ENCODE measurements around the gene TMEM191B. TPM values are rescaled to one million over a fixed set of nuclear protein-coding genes. Genes with fewer than 3 reads are reported as not detected.
"Not testable (repeated sequence)": the region's sequence is repeated elsewhere in the genome, so short reads cannot be mapped to it uniquely, and the experiment has no call there.

The TMEM191B gene
- total RNA-seq, 4 donors from 2014 or later, result 0.81 TPM; not detected in 3

DNA sequence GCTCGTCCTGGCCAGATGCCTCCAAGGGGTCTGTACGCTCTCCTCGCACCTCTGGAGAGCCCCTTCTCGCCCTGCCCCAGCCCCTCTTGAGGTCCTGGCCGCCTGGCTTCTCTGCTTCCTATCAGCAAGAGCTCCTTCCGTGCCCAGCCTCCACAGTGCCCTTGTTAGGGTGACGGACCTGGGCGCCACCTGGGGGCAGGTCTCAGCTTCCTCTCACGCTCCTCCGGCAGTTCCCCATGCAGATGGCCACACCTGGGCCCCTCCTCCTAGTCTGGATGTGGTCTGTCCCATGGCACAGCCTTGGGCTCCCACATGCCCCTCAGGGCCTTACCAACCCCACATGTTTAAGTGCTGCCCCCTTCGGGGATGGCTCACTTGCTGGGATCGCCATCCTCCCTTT lies 6.7 kb downstream of the TMEM191B start:
- H3K36me3 ChIP-seq; H3K27ac ChIP-seq; H3K9me3 ChIP-seq; H3K27me3 ChIP-seq; H3K4me1 ChIP-seq; ATAC-seq; DNase-seq; intact Hi-C loops (cut with DNase I; ENCODE audit: low total_unique reads); H3K4me3 ChIP-seq; in situ Hi-C loops (cut with MboI; ENCODE audit: low sequenced_read_pairs in 4 of 4): not testable (repeated sequence)

DNA sequence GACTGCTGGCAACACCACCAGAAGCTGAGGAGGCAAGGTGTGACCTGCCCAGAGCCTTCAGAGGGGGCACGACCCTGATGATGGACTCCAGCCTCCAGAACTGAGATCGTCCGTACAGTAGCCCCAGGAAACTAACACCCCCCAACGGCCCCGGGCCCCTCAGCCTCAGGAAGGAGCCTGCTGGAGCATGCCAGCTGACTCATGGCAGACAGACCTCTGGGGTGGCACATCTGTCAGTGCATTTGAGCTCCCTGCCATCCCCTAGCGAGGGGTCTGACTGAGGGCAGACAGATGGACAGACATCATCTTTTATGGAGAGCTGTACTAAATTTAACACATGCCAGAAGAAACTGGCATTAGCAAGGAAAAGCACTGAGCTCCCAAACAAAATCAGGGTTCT lies 12.4 kb downstream of the TMEM191B start:
- H3K27ac ChIP-seq; H3K27me3 ChIP-seq; DNase-seq; H3K4me1 ChIP-seq; ATAC-seq; intact Hi-C loops (cut with DNase I; ENCODE audit: low total_unique reads); in situ Hi-C loops (cut with MboI; ENCODE audit: low sequenced_read_pairs in 4 of 4); H3K4me3 ChIP-seq; H3K9me3 ChIP-seq; H3K36me3 ChIP-seq: not testable (repeated sequence)

DNA sequence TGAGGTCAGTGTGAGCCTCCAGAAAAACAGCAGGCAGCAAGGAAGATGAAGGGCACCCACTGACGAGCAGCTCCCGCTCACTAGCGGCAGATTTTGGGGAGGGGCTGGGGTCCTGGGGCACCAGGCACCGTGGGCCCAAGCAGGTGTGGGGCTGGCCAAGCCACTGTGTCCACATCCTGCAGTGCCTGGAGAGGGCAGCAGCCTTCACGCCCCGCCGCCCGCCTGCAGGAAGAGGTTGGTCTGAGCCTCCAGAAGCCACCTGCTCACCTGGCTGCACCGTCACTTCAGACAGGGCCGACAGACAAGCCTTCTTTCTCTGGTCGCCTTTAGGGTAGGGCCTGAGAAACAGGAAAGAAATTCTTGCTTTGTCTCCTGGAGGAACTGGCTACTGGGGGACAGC lies 15.8 kb downstream of the TMEM191B start:
- H3K36me3 ChIP-seq; ATAC-seq; H3K4me3 ChIP-seq; DNase-seq; intact Hi-C loops (cut with DNase I; ENCODE audit: low total_unique reads); H3K27ac ChIP-seq; in situ Hi-C loops (cut with MboI; ENCODE audit: low sequenced_read_pairs in 4 of 4); H3K9me3 ChIP-seq; H3K27me3 ChIP-seq; H3K4me1 ChIP-seq: not testable (repeated sequence)

DNA sequence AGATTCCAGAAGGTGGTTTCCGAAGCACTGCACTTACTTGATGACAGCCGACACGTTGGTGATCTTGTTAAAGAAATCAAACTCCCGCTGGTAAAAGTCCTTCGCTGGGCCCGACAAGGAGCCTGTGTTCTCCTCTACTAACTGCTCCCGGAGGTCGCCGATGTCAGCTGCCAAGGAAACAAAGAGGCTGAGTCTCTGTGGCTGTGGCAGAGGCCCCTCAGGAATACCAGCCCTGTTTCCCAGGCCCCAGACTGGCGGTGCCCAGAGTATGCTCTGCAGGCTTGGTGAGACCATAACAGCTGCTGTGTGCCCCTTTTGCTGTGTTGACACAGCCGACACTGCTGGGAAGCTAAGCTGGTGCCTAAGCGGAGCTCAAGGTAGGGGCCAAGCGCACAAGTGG lies 17.0 kb downstream of the TMEM191B start:
- H3K4me3 ChIP-seq; H3K27ac ChIP-seq; H3K4me1 ChIP-seq; H3K27me3 ChIP-seq; in situ Hi-C loops (cut with MboI; ENCODE audit: low sequenced_read_pairs in 4 of 4); DNase-seq; ATAC-seq; intact Hi-C loops (cut with DNase I; ENCODE audit: low total_unique reads); H3K36me3 ChIP-seq; H3K9me3 ChIP-seq: not testable (repeated sequence)

DNA sequence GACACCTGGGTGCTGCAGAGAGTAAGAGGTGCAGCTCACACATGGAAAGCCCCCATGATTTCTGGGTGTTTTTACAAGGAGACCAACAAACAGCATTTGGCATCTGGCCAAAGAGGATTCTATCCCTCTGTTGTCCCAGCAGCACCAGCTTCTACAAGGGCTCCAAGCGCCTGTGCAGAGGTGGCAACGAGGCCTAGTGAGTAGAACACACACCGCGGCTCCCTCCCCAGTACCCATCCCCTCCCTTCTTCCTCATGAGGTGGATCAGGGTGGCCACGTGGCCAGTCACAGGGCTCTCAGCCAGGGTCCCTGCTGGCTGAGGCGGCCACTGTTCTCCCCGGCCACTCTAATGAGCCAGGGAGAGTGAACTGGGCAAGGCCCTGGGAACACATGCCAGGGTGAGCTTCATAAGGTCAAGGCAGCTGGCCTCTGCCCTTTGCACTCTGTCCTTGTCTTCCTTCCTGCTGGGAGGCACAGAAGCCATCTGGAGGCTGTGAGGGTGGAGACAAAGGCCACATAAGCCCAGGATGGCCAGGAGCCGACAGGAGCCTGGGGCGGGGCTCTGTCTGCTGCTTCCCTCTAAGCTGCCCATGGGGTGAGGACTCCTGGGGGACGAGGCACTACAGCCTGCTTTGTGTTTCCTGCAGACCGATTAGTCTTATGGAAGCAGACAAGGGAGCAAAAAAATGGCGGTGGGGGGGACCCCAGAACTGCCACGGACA lies 22.0 kb downstream of the TMEM191B start:
- H3K9me3 ChIP-seq; H3K4me1 ChIP-seq; DNase-seq; H3K27ac ChIP-seq; H3K36me3 ChIP-seq; in situ Hi-C loops (cut with MboI; ENCODE audit: low sequenced_read_pairs in 4 of 4); H3K27me3 ChIP-seq; H3K4me3 ChIP-seq; intact Hi-C loops (cut with DNase I; ENCODE audit: low total_unique reads); ATAC-seq: not testable (repeated sequence)

DNA sequence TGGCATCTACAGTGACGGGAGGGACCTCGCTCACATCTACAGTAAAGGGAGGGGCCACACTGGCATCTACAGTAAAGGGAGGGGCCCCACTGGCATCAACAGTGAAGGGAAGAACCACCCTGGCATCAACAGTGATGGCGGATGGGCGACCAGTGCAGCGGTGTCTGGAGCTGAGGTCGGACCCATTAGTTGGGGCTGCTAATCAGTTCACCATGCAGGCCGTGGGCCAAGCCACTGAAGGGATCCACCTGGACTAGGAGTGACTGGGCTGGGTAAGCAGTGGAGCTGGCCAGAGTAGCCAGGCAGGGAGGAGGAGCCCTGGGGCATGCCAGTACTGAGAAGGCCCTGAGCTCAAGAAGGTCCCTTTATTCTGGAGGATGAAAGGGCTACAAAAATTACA lies 23.4 kb downstream of the TMEM191B start:
- H3K4me3 ChIP-seq; H3K27me3 ChIP-seq; DNase-seq; H3K4me1 ChIP-seq; H3K27ac ChIP-seq; in situ Hi-C loops (cut with MboI; ENCODE audit: low sequenced_read_pairs in 4 of 4); H3K36me3 ChIP-seq; intact Hi-C loops (cut with DNase I; ENCODE audit: low total_unique reads); H3K9me3 ChIP-seq; ATAC-seq: not testable (repeated sequence)

DNA sequence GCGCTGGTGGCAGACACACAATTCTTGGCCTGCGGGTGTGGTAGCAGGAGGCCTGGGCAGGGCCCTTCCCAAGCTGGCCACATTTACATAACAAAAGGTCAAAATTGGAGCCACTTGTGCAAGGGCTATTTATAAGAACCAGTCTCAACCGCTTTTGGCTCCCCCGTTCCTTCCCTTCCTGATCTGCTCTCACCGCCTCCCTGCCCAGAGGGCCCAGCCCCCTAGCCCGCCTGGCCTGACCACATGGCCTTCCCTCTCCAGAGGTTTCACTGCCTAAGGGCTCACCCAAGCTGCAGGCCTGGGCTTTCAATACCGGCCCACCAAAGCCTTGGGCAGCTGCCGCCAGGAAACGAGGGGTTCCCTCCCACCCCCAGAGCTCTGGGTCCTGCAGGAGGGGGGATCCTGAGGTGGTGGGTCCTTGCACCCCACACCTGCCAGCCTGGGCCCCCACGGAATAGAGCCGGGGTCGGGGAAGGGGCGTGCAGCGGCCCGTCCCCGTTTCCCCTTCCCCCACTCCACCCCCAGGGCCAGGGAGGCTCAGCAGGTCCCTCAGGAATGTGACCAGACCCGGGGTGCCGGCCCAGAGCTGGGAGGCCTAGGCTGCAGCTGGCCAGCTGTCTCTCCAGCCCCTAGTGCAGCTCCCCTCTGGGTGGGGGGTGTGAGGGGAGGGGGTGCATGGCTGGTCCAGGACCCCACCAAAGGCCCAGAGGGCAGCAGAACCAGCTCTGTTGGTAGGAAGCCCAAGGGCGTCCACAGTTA lies 25.4 kb downstream of the TMEM191B start:
- intact Hi-C loops (cut with DNase I; ENCODE audit: low total_unique reads); in situ Hi-C loops (cut with MboI; ENCODE audit: low sequenced_read_pairs in 4 of 4); H3K9me3 ChIP-seq; DNase-seq; ATAC-seq; H3K4me3 ChIP-seq; H3K4me1 ChIP-seq; H3K36me3 ChIP-seq; H3K27me3 ChIP-seq; H3K27ac ChIP-seq: not testable (repeated sequence)

DNA sequence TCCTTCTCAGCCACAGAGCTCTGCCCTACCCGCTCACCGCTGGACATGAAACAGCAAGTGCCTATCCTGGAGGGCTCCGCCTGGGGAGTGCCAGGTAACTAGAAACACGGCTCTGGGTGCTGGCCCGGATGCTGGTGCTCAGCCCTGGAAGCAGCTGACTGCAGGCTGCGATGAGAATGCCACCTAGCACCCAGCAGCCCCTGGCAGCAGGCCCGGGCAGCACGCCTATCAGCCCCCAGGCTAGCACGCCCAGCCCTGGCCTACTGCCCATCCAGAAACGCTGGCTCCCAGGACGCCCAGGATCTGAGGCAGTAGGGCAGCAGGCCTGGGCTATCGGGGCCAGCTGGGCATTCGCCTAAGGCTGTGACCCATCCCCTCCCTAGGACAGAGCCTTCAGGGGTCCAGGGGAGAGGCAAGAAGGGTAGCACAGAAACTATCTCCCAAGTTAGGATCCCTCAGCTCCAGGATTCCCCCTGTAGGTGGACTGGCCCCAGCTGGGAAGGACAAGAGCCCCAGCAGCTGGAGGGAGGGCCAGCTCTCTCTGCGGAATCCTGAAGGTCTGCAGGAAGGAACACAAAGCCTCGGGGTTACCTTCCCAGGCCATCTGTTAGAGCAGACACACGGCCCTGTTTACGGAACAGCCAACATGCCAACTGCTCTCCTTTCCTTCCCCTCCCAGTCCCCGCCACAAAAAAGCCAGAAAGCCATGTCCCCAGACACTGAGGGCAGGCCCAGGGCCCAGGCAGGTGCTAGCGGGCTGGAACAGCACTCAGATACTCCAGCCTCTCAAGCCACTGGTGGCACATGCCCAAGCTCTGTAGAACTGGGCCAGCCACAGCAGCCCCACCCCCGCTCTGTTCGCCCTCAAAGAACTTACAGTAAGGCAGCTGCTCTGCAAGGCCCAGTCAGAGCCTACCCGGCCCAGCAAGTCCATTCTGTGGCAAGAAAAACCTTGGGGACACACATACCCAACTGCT lies 27.0 kb downstream of the TMEM191B start:
- DNase-seq, result not testable (repeated sequence)

DNA sequence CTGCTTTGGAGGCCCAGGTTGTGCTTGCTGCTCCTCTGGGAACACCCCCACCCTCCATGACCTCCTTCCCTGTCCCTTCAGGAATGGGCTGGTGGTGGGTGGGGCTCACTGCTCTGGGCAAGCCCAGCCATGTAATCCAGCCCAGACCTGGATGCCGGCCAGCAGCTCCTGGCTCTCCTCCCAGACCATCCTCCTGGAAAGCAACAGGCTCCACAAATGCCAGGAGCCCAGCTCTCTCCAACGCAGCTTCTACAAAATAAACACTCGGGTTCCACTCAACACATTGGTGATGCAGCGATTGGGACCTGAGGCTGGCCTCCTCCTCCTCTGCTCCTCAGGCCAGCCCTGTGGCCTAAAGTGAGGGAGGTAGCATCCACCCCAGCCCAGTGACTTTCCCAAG lies 30.9 kb downstream of the TMEM191B start:
- DNase-seq; in situ Hi-C loops (cut with MboI; ENCODE audit: low sequenced_read_pairs in 4 of 4); intact Hi-C loops (cut with DNase I; ENCODE audit: low total_unique reads); H3K27me3 ChIP-seq; H3K36me3 ChIP-seq; H3K27ac ChIP-seq; H3K4me3 ChIP-seq; H3K9me3 ChIP-seq; H3K4me1 ChIP-seq: not testable (repeated sequence)
- peak; percentile 74 to 77 for ATAC-seq

More for the DNA sequence above, 27.0 kb downstream of the TMEM191B start:
- intact Hi-C loops (cut with DNase I; ENCODE audit: low total_unique reads); in situ Hi-C loops (cut with MboI; ENCODE audit: low sequenced_read_pairs in 4 of 4); H3K4me1 ChIP-seq; H3K27me3 ChIP-seq; H3K4me3 ChIP-seq; H3K36me3 ChIP-seq; H3K9me3 ChIP-seq: not testable (repeated sequence)
- H3K27ac ChIP-seq, result peak overlapping the region in 1 of 4 donors; percentile 28
- peak; percentile 86 to 88 for ATAC-seq

DNA sequence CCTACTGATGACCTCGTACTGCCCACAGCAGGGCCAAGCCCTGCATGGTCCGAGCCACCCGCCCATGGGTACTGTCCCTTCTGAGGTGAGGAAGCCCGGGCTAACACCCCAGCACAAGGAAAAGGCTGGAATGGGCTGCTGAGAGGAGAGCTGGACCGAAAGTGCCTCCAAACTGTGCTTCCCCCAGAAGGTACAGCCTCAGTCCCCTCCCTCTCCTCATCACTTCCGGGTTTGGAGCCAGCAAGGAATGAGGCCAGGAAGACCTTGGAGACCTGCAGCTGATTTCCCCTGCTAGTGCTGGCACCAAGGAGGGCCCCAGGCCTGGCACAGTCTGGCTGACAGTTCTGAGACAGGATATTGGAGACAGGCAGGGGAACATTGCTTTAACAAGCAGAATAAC lies 31.3 kb downstream of the TMEM191B start:
- ATAC-seq; H3K27me3 ChIP-seq; DNase-seq; intact Hi-C loops (cut with DNase I; ENCODE audit: low total_unique reads); H3K9me3 ChIP-seq; H3K36me3 ChIP-seq; in situ Hi-C loops (cut with MboI; ENCODE audit: low sequenced_read_pairs in 4 of 4); H3K4me3 ChIP-seq; H3K27ac ChIP-seq; H3K4me1 ChIP-seq: not testable (repeated sequence)
